ENCODE measurements around the gene CXXC1. TPM values are rescaled to one million over a fixed set of nuclear protein-coding genes. Genes with fewer than 3 reads are reported as not detected.

CXXC1 gene
- total and polyA plus RNA-seq, 2 of the 13 experiments (the other 11 are each of a cell fraction or from before 2014, with no cell fraction given): 32.9 to 39.0 TPM

DNA sequence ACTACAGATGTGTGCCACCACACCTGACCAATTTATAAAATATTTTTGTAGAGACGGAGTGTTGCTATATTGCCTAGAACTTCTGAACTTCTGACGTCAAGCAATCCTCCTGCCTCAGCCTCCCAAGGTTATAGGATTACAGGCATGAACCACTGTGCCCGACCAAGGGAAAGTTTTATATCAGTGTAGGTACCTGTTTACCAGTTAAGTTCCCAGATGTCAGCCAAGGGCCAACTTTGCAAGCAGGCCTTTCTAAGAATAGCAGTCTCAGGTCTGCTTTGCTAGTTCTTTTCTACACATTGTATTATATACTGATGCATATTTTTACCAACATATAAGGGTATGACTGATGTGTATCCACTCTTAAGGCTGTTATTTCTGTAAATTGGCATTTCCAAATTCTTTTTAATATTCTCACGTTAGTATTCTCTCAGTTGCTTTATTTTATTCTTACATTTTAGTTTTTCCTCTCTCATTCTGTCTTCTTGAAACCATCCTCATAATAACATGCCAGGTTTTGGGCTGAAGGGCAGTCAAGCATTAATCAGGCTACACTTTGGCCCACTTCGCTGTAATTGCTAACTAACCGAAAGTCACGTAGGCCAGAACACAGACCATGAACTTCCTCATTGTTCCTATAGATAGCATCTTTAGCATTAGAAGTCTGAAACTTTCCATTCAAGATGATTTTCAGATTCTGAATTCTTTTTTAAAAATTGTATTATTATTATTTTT, 25.0 kb upstream of the CXXC1 start:
- intact Hi-C loops (cut with micrococcal nuclease; ENCODE audit: unreplicated experiment) (no loop called here), in situ Hi-C loops (cut with HindIII; ENCODE audit: extremely low pct_ligation_motif_present, low pct_unique_long_range_greater_than_20kb) (no loop called here)
- Histone ChIP-seq H3K27ac (ENCODE audit: extremely low read length, insufficient read depth, low read length) (no peak overlapping the region), H3K4me2 (ENCODE audit: low read depth, low read length) (peak overlapping the region; percentile 0; the same call in 1 of the 2 replicates), H3K27me3 (ENCODE audit: control insufficient read depth in 1 of 2, insufficient read depth in 2 of 2, low read length in 2 of 2) (no peaks in the 10 kb centered on the region), H3K79me2 (ENCODE audit: insufficient read depth, low read length) (no peaks in the 10 kb centered on the region), H4K20me1 (ENCODE audit: insufficient read depth, low read length) (no peaks in the 10 kb centered on the region), H3K9ac (ENCODE audit: insufficient read depth, low read depth, low read length) (no peak overlapping the region), H3K4me1 (ENCODE audit: insufficient read depth, low read length) (peaks cover 44% of the 10 kb centered on the region), H2AFZ (ENCODE audit: low read length) (no peak overlapping the region), H3K9me3 (ENCODE audit: low read length) (no peaks in the 10 kb centered on the region), H3K4me3 (replicated peaks in 1 of 3; ENCODE audit: insufficient read depth in 1 of 3, low read depth in 2 of 3, low read length in 3 of 3) (no peak overlapping the region), H3K36me3 (replicated peaks in 1 of 2; ENCODE audit: control insufficient read depth in 1 of 2, insufficient read depth in 2 of 2, low read length in 2 of 2) (no peaks in the 10 kb centered on the region)
- no peak for ATAC-seq
- no TSS peak for BruUV-seq (replicated peaks)
- WGBS (ENCODE audit: low lambda C conversion rate): 42% methylated on average over 7 of the region's 7 CpGs
- CTCF ChIA-PET (ENCODE audit: low intra/inter-chr PET ratio, low total read pairs): no interaction called here
- POLR2A ChIA-PET: no interaction called here
- no peak for DNase-seq (ENCODE audit: low spot score)
- TF ChIP-seq RXRB (CRISPR knock-in tag; IDR thresholded peaks at IDR 0.05; ENCODE audit: borderline replicate concordance) (0 out of 2 replicates have a peak, but pooled peaks have one; percentile 29), ZNF607 (CRISPR knock-in tag; IDR thresholded peaks at IDR 0.05; ENCODE audit: borderline replicate concordance) (no peak), SAP130 (CRISPR knock-in tag; IDR thresholded peaks at IDR 0.05; ENCODE audit: low read depth) (0 out of 2 replicates have a peak, but pooled peaks have one; percentile 13), PPARG (CRISPR knock-in tag; conservative IDR thresholded peaks at IDR 0.05) (0 out of 2 replicates have a peak, but pooled peaks have one; percentile 52)
- TF ChIP-seq, protein P1, sequence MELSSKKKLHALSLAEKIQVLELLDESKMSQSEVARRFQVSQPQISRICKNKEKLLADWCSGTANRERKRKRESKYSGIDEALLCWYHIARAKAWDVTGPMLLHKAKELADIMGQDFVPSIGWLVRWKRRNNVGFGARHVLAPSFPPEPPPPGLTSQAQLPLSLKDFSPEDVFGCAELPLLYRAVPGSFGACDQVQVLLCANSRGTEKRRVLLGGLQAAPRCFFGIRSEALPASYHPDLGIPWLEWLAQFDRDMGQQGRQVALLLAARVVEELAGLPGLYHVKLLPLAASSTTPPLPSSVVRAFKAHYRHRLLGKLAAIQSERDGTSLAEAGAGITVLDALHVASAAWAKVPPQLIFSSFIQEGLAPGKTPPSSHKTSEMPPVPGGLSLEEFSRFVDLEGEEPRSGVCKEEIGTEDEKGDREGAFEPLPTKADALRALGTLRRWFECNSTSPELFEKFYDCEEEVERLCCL (CRISPR knock-in tag; IDR thresholded peaks at IDR 0.05; ENCODE audit: borderline replicate concordance): no peak
- no peak for FAIRE-seq

DNA sequence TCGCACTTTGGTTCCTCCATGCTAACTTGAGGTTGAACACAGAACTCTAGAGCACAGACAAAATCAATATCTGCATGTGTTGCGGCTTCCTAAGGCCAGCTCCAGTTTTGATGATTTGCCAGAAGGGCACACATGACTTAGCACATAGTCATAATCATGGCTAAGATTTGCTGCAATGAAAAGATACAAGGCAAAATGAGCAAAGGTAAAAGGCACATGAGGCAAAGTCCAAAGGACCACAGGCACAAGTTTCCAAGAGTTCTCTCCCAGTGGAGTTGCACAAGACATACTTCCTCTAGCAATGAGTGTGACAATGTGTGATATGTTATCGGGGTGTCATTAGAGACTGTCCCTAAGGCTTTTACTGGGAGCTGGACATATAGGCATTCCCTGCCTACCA, 24.2 kb upstream of the CXXC1 start:
- H3K27me3 ChIP-seq (ENCODE audit: control insufficient read depth in 1 of 2, insufficient read depth in 2 of 2, low read length in 2 of 2): no peaks in the 10 kb centered on the region
- intact Hi-C loops (cut with micrococcal nuclease; ENCODE audit: unreplicated experiment): no loop called here
- WGBS (ENCODE audit: low lambda C conversion rate): 33% methylated on average over 3 of the region's 3 CpGs
- peaks cover 51% of the 10 kb centered on the region for H3K4me1 ChIP-seq (ENCODE audit: insufficient read depth, low read length)
- H3K4me2 ChIP-seq (ENCODE audit: low read depth, low read length): peak overlapping the region; percentile 8; the same call in 1 of the 2 replicates
- no peak for ATAC-seq
- peak; percentile 18; the same call in 1 of the 2 replicates for TF ChIP-seq HNF4A (CRISPR knock-in tag; IDR thresholded peaks at IDR 0.05)
- 0 out of 2 replicates have a peak, but pooled peaks have one; percentile 24 for TF ChIP-seq CEBPG (CRISPR knock-in tag; IDR thresholded peaks at IDR 0.05)
- peak; percentile 53; the same call in 1 of the 2 replicates for TF ChIP-seq CEBPB (IDR thresholded peaks at IDR 0.05; ENCODE audit: borderline replicate concordance, low read depth, low read length)
- TF ChIP-seq, protein P2, sequence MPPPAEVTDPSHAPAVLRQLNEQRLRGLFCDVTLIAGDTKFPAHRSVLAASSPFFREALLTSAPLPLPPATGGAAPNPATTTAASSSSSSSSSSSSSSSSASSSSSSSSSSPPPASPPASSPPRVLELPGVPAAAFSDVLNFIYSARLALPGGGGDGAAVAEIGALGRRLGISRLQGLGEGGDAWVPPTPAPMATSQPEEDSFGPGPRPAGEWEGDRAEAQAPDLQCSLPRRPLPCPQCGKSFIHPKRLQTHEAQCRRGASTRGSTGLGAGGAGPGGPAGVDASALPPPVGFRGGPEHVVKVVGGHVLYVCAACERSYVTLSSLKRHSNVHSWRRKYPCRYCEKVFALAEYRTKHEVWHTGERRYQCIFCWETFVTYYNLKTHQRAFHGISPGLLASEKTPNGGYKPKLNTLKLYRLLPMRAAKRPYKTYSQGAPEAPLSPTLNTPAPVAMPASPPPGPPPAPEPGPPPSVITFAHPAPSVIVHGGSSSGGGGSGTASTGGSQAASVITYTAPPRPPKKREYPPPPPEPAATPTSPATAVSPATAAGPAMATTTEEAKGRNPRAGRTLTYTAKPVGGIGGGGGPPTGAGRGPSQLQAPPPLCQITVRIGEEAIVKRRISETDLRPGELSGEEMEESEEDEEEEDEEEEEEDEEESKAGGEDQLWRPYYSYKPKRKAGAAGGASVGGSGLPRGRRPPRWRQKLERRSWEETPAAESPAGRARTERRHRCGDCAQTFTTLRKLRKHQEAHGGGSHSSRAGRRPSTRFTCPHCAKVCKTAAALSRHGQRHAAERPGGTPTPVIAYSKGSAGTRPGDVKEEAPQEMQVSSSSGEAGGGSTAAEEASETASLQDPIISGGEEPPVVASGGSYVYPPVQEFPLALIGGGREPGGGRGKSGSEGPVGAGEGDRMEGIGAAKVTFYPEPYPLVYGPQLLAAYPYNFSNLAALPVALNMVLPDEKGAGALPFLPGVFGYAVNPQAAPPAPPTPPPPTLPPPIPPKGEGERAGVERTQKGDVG (CRISPR knock-in tag; IDR thresholded peaks at IDR 0.05; ENCODE audit: borderline replicate concordance): no peak
- in situ Hi-C loops (cut with HindIII; ENCODE audit: extremely low pct_ligation_motif_present, low pct_unique_long_range_greater_than_20kb): no loop called here
- no peak for DNase-seq (ENCODE audit: low spot score)
- H3K4me3 ChIP-seq (replicated peaks in 1 of 3; ENCODE audit: insufficient read depth in 1 of 3, low read depth in 2 of 3, low read length in 3 of 3): no peak overlapping the region
- no TSS peak for BruUV-seq (replicated peaks)
- no peak overlapping the region for H3K27ac ChIP-seq (ENCODE audit: extremely low read length, insufficient read depth, low read length)
- H3K9me3 ChIP-seq (ENCODE audit: low read length): no peaks in the 10 kb centered on the region
- ChIA-PET POLR2A (no interaction called here), CTCF (ENCODE audit: low intra/inter-chr PET ratio, low total read pairs) (no interaction called here)
- H4K20me1 ChIP-seq (ENCODE audit: insufficient read depth, low read length): no peaks in the 10 kb centered on the region
- no peak for FAIRE-seq
- no peaks in the 10 kb centered on the region for H3K36me3 ChIP-seq (replicated peaks in 1 of 2; ENCODE audit: control insufficient read depth in 1 of 2, insufficient read depth in 2 of 2, low read length in 2 of 2)
- no peaks in the 10 kb centered on the region for H3K79me2 ChIP-seq (ENCODE audit: insufficient read depth, low read length)
- no peak overlapping the region for H2AFZ ChIP-seq (ENCODE audit: low read length)
- H3K9ac ChIP-seq (ENCODE audit: insufficient read depth, low read depth, low read length): no peak overlapping the region
